GM19035 (cell line): Measurements from ENCODE around the gene TLR2.

Experiments
- ATAC-seq: cut with Tn5 transposase; IDR thresholded peaks from one replicate; pipeline ENCODE4 v1.9.1; 2021; ENCODE audit not compliant: unreplicated experiment

Gene TLR2

DNA sequence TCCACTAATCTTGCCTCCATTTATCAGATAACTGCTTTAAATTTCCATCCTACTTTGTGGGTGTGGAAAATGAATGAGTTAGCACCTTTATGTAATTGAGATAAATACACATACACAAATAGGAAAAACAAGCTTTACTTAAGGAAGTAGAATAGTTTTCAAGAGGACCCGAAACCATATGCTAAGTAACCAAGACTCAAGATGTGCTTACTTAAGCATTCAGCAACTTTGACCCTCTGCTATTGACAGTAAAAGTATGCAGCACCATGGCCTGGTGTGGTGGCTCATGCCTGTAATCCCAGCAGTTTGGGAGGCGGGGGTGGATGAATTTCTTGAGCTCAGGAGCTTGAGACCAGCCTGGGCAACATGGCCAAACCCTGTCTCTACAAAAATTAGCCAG is 45.8 kb downstream of the TLR2 start:
- no peak for ATAC-seq

DNA sequence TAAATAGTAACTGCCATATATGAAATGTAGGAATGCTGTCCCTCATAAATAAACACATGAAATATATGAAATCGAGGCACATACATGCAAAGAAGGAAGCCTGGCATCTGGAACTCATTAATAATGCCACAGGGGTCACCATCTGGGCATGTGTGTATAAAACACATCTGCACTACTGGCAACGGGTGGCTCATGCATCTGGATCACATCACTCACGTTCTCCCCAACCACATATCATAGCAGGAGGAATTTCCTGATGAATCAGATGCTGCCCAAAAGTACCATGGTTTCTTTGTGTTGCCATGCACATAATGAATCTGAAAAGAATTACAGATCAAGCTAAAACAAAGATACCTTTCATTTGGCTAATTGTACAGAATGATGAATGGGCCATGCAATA is 47.2 kb downstream of the TLR2 start:
- ATAC-seq = no peak

DNA sequence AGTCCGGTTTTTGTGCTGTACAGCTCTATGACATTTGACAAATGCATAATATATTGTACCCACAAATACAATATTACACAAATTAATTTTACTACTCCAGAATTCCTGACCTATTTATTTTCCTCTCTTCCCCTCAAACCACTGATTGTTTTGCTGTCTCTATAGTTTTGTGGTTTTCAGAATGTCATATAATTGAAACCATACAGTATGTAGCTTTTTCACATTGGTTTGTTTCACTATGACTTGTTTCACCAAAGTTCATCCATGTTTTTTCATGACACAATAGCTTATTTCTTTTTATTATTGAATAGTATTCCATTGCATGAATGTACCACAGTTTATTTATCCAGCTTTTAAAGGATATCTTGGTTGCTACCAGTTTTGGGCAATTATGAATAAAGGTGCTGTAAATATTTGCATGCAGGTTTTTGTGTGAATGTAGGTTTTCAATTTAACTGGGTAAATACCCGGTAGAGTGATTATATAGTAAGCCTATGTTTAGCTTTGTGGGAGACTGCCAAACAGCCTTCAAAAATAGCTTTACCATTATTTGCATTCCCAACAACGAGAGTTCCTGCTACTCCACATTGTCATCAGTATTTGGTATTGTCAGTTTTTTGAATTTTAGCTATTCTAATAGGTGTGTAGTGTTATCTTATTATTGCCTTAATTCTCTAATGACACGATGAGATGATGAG is 49.8 kb downstream of the TLR2 start:
- no peak for ATAC-seq

DNA sequence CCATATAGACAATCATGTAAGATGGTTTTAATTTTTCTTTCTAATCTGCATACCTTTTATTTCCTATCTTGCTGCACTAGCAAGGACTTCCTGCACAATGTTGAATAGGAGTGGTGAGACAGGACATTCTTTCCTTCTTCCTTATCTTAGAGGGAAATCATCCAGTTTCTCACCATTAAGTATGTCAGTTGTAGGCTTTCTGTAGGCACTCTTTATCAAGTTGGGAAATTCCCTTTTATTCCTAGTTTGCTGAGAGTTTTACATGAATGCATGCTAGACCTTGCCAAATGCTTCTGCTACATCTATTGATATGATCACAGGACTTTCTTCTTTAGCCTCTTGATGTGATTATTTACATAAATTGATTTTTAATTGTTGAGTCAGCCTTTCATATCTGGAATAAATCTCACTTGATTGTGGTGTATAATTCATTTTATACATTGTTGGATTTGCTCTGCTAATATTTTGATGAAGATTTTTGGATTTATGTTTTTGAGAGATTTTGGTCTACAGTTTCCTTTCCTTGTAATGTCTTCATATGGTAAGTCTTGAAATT is 51.9 kb downstream of the TLR2 start:
- ATAC-seq = no peak

DNA sequence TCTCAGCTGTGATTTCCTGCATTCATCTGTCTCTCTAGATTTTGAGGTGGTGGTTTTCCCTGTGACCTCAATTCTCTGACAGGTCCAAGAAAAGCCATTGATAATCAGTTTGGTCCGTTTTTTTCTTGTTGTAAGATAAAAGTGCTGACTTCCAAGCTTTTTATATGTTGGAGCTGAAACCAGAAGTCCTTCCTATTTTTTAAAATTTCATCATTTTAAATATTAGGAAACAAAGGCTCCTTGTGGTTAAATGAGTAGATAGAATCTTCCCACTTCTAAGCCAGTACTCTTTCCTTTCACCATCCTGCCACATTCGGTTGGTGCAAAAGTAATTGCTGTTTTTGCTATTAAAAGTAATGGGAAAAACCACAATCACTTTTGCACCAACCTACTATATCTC is 57.5 kb downstream of the TLR2 start:
- ATAC-seq = no peak

DNA sequence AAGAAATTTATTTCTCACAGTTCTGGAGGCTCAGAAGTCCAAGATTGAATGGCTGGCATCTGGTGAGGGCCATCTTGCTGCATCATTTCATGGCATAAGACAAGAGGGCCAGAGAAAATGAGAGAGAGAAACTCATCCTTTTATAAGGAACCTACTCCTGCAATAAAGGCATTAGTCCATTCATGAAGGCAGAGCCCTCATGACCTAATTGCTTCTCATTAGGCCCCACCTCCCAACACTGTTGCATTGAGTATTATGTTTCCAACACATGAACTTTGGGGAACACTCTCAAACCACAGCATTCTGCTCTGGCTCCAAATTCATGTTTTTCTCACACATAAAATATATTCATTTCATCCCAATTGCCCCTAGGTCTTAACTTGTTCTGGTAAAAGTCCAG is 61.6 kb downstream of the TLR2 start:
- no peak for ATAC-seq

DNA sequence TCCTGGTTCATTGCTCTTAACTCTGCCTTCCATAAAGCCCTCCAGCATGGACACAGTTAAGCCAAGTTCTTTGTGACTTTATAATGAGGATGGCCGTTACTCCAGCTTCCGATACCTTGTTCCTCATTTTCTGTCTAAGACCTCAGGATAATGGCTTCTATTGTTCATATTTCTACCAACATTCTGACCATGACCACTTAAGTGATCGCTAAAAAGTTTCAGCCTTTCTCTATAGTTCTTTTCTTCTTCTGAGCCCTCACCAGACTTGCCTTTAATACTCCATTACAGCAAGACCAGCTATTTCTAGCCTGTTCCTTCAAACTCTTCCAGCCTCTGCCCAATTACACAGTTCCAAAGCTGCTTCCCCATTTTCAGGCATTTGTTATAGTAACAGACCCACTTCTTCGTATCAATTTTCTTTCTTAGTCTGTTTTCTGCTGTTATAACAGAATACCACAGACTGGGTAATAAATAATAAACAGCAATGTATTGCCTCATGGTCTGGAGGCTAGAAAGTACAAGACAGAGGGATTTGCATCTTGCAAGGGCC is 63.4 kb downstream of the TLR2 start:
- no peak for ATAC-seq

DNA sequence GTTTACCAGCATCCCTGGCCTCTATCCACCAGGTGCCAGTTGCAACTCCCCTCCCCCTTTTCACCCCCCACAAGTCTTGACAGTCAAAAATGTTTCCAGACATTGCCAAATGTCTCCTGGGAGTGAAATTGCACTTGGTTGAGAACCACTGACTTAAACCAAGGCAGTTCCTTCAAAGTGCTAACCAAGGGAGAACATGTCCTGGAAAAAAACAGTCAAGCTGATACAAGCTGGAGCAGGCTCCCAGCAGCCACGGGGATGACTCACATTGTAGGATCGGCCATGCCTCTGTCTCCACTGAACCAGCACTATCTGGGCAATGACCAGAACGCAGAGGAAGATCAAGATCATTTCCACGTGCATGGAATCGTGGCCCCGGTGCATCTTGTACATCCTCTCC is 64.3 kb downstream of the TLR2 start:
- ATAC-seq = no peak

DNA sequence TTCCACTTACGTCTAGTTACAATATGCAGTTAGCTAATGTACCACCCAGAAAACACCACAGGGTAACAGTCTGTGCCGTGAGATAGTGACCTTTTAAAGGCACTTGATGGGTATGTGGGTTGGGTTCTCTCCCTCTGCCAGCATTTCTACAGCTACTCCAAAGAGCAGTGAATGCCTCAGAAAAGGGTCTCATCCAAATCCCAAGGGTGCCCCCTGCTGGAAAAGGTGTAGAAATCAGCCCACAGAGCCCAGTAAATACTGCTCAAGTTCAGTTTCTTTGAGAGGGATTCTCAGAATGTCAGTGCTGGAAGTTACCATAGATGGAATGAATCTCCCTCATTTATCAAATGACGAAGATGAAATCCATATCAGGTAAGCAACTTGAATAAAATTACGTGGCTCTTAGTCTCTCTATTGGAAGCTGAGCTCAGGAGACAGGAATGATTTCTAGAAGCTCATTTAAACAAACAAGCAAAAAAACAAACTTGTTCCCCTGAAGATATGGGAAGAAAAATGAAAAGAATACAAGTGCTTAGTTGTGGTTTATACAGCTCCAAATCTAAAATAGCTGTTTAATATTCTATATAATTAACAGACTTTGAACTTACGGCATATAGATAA is 66.2 kb downstream of the TLR2 start:
- ATAC-seq = peak; percentile 83

DNA sequence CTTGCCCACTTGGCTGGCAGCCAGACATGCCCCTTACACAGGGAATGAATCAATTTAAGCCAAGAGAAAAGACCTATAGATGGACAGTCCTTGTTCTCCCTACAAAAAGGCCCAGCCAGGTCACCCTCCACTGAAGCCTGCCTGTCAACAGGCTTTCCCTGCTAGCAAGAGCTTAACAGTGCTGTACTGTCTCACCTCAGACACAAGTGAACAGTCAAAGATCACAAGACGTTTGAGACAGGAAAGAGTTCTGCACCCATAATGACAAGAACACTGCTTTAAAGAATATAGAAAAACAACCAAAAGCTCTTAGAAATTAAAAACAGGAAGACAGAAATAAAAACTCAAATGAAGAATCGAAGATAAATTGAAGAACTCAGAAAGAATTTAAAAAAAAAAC is 71.1 kb downstream of the TLR2 start:
- ATAC-seq = no peak
